Dermis microvascular lymphatic vessel endothelial cell (primary cell): Measurements from ENCODE around the gene CACNA1A. TPM values are rescaled to one million over a fixed set of nuclear protein-coding genes. Genes with fewer than 3 reads are reported as not detected.

ENCODE experiments used
- DNase-seq, 2 donors: peaks; one replicate each; pipeline versions ENCODE4 v3.0.0 to v3.0.0-alpha.2; 2010; ENCODE audit warnings: low read depth in 2 of 2
- total RNA-seq: library from RNA; depleted of rRNA; stranded (reverse); fragments of >200 nt; gene quantifications from 2 replicates; pipeline ENCODE4 v1.2.1, GENCODE V29; 2014

The CACNA1A gene
- total RNA-seq, 1 donor from 2014 or later, result under 0.01 TPM

DNA sequence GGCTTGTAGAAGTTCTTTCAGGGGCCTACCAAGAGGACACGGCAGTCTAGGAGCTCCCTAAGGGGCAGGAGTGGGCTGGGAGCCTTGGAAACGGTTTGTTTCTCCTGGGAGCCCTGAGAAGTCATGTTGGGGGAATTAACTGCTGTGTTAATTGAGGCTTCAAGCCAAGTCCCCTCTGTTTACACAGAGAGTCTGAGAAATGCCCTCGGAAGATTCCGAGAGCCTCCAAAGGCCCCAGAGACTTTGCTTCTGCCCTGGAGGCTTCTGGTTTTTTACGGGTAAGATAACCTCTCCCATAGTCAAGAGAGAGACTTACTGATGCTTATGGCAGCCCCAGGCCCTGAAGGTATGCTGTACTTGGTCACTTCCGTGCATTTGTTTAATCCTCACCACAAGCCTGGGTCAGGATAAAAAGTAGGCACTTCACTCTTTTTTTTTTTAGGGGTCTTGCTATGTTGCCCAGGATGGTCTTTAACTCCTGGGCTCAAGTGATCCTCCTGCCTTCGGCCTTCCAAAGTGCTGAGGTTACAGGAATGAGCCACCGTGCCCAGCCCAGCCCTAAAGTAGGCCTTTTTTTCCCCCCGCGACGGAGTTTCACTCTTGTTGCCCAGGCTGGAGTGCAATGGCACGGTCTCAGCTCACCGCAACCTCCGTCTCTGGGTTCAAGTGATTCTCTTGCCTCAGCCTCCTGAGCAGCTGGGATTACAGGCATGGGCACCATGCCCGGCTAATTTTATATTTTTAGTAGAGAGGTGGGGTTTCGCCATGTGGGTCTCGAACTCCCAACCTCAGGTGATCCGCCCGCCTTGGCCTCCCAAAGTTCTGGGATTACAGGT is 340.9 kb downstream of the CACNA1A start:
- DNase-seq, result no peak

DNA sequence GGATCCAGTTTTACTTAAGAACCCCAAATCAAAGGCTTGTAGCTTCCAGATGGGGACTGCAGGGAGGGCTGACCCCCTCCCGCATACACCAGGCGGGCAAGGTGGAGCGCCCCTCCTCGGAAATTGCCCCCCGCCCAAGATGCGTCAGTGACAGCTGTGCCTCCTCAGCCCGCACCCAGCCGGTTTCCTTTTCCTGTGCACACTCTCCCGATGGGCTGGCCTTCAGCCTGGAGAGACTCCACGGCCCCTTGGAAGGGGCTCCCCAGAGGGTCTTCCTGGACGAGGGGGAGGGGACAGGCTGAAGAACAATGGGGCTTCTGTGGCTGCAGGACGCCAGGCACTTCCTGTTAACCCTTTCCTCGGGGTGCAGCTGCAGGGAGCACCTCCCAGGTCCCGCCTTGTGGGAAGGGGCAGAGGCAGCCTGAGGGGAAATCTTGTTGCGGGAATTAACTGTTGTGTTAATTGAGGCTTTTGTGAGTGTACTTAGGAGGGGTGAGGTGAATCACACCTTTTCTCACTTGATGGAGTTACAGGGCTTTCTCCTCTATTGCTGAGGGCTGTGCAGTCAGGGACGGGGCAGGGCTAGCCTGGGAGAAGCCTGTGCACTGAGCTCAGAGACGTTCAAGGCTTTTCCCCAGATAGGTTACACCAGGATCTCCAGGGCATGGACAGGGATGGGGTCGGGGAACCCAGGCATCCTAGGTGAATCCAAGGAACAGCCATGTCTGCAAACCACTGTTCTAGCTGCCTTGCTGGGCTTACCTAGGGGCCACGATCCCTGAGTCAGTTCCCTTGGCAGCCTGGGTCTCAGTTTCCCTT is 341.7 kb downstream of the CACNA1A start:
- peak in 1 of 2 donors; percentile 85 for DNase-seq

DNA sequence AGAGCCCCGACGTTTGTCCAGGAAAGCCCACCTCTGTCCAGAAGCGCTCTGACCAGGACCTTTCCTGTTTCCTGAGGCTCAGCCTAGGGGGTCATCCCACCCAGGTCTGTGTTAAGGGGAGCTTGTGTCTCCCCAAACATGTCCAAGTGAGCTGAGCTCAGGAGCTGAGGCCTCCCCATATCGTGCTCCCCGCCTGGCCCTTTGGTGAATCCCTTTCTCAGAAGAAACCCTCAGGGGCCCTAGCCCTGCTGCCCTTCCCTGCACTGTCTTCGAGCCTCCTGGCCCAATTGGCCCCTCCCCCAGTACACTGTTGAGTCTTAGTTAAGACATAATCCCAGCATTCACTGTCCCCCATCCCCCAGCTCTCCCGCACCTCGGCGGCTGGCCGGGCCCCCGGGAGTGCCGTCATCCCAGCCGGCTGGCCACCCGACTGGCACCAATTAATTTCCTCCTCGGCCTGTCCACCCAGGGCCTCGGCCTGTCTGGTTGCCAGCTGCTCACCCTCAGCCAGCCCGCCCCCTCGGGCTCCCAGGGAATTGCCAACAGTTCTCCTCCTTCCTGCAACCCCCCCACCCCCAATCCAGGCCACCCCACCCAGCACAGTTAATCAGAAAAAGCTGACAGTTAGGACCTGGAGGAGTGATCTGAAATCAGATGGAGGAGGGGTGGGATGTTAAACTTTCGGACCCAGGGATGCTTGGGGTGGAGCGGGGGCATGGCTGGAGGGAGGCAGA is 342.5 kb downstream of the CACNA1A start:
- DNase-seq, result peak in 1 of 2 donors; percentile 67

DNA sequence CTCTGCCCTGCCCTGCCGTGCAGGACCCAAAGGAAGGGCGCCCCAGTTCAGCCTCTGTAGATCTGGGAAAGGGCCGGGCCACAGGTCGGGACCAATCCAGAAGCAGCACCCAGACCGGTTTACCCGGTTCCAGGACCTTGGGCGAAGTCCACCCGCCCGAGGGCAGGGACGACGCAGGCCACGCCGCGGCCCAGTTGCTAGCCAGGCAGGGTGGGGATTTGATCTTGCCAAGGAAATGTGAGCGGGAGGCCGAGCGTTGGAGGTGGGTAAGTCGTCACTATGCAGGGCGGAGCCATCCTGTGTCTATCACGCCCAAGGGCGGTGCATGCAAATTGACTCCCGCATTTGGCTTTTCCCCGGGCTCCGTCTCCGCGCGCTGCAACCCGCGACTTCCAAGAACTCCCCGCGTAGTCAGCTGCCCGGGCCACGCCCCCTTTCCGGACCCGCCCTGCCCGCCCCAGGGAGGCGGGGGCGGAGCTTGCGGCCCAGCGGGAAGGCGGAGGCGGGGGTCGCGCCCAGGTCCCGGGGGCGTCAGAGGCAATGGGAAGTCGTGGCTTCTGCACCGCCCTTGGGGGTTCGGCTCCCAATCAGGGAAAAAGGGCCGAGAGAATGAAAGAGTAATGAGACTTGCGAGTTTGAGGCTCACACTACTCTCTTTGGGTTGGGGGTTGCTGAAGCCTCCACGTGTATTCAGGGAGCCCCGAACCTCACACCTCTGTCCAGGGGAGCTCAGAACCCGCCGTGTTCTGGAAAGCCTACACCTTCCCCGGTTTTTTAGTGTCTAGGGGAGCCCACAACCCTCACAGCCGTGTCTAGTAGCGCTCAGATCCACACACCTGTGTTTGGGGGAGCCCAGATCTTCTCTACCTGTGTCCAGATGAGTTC is 343.3 kb downstream of the CACNA1A start:
- peak; percentile 72 to 98 for DNase-seq

DNA sequence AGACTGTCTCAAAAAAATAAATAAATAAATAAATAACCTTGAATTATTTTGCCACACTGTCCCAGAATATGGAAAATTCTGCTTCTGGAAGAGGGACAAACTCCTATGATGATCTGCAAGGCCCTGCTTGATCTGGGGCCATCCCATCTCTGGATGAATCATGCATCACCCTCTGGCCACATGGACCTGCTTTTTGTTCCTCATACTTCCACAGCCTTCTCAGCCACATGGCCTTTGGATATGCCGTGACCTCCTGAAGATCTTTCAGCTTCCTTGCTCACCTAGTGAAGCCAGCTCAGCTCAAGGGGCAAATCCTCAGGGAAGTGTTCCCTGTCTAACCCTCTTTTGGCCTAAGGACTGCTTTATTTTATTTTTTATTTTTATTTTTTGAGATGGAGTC is 345.7 kb downstream of the CACNA1A start:
- no peak for DNase-seq

DNA sequence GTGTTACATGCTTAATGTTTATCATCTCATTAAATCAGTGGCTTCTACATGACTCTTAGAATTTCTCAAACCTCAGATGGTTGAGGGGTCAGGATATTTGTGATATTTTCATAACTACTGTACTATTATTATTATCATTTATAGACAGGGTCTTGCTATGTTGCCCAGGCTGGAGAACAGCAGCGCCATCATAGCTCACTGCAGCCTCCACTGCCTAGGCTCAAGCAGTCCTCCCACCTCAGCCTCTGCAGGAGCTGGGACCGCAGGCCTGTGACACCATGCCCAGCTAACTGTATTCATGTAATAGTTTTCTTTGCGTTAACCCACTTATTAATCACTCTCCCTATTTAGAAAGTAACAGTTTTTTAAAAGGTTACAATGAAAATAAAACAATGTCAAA is 346.6 kb downstream of the CACNA1A start:
- DNase-seq, result no peak
